Progenitor cell of endocrine pancreas (in vitro differentiated cells): ENCODE data around the gene CTDSP1. TPM values are rescaled to one million over a fixed set of nuclear protein-coding genes. Genes with fewer than 3 reads are reported as not detected.

Experiments
- DNase-seq: peaks from one replicate; pipeline ENCODE4 v3.0.0; 2021; ENCODE audit warnings: low spot score; ENCODE audit not compliant: unreplicated experiment
- H3K27ac Mint-ChIP-seq: 2 replicates; pipeline ENCODE4 v1.8.0; 2021; ENCODE audit warnings: mild to moderate bottlenecking, moderate library complexity, mixed read lengths
- H3K27me3 Mint-ChIP-seq: 2 replicates; pipeline ENCODE4 v1.8.0; 2021; ENCODE audit warnings: mixed read lengths
- H3K36me3 Mint-ChIP-seq: 2 replicates; pipeline ENCODE4 v1.8.0; 2022; ENCODE audit warnings: mixed read lengths; ENCODE audit not compliant: insufficient read depth
- H3K4me1 Mint-ChIP-seq: 2 replicates; pipeline ENCODE4 v1.8.0; 2021; ENCODE audit warnings: low read depth, mixed read lengths
- H3K4me3 Mint-ChIP-seq: 2 replicates; pipeline ENCODE4 v1.8.0; 2021; ENCODE audit warnings: low read depth, mild to moderate bottlenecking, moderate library complexity, mixed read lengths
- H3K9me3 Mint-ChIP-seq: 2 replicates; pipeline ENCODE4 v1.8.0; 2021; ENCODE audit warnings: low read depth, mixed read lengths
- total RNA-seq: library from RNA; stranded (reverse); gene quantifications from 2 replicates; pipeline ENCODE4 v1.2.1, GENCODE V29; 2021
- TF ChIP-seq, protein P1 (sequence below): fragments of 200-600 bp; sonication (generic); IDR thresholded peaks from one replicate; pipeline ENCODE4 v1.5.0; 2021; ENCODE audit warnings: antibody characterized with exemption, mild to moderate bottlenecking; ENCODE audit not compliant: unreplicated experiment

Gene CTDSP1
- total RNA-seq, 1 donor from 2014 or later: 108 TPM

DNA sequence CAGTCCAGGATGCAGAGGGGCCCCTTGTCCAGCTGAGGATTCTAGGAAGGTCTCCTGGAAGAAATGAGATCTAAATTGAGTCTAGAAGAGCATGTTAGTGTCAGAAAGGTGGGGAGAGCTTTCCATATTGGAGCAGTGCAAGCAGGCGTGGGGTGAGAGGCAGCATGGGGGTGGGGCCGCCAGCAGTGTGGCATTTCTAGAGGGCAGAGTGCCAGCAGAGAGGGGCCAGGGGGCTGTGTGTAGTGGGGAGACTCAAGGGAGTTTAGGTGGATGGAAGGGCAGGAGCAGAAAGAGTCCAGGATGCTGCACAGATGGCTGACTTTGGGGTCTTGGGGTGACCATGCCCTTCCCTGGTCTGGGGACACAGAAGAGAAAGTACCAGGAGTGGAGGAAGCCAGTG is 21.4 kb downstream of the CTDSP1 start:
- DNase-seq: no peak
- no peaks in the 10 kb centered on the region for H3K9me3 Mint-ChIP-seq
- H3K36me3 Mint-ChIP-seq: peaks cover 10% of the 10 kb centered on the region
- peak overlapping the region; percentile 77 for H3K27ac Mint-ChIP-seq
- peak overlapping the region; percentile 48 for H3K4me3 Mint-ChIP-seq
- H3K4me1 Mint-ChIP-seq: peaks cover 37% of the 10 kb centered on the region
- no peaks in the 10 kb centered on the region for H3K27me3 Mint-ChIP-seq
- TF ChIP-seq, protein P1, sequence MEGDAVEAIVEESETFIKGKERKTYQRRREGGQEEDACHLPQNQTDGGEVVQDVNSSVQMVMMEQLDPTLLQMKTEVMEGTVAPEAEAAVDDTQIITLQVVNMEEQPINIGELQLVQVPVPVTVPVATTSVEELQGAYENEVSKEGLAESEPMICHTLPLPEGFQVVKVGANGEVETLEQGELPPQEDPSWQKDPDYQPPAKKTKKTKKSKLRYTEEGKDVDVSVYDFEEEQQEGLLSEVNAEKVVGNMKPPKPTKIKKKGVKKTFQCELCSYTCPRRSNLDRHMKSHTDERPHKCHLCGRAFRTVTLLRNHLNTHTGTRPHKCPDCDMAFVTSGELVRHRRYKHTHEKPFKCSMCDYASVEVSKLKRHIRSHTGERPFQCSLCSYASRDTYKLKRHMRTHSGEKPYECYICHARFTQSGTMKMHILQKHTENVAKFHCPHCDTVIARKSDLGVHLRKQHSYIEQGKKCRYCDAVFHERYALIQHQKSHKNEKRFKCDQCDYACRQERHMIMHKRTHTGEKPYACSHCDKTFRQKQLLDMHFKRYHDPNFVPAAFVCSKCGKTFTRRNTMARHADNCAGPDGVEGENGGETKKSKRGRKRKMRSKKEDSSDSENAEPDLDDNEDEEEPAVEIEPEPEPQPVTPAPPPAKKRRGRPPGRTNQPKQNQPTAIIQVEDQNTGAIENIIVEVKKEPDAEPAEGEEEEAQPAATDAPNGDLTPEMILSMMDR: no peak

DNA sequence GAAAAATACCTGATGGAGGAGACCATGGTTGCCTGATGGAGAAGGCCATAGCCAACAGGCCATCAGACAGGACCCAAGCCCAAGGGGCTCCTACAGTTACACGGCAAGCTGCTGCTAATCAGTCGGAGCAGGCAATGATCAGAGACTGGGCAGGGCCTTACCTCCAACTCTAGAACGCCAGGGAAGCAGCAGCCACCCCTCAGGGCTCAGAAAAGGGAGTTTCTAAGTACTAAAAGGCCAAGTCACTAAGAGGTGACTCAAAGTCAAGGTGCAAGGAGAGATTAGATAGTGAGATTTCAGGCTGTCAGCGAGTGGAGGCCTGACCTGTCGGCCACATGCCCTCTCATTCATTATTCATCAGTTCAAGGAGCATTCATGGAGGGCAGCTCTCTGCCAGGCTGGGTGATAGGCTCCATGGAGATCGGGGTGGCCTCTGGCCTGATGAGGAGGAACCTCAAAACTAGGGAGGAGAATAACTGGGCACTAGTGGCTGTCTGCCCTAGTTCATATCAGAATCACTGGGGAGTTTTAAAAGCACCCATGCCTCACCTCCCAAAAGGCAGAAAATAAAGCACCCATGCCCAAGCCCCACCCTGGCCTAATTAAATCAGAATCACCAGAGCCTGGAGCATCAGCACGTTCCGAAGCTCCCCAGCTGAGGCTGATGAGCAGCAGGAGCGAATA is 22.9 kb downstream of the CTDSP1 start:
- Mint-ChIP-seq H3K4me3 (peak overlapping the region; percentile 35), H3K9me3 (no peaks in the 10 kb centered on the region), H3K27ac (peak overlapping the region; percentile 65), H3K4me1 (peaks cover 37% of the 10 kb centered on the region), H3K36me3 (peaks cover 13% of the 10 kb centered on the region), H3K27me3 (no peaks in the 10 kb centered on the region)
- DNase-seq: no peak
- TF ChIP-seq, protein P1: no peak

DNA sequence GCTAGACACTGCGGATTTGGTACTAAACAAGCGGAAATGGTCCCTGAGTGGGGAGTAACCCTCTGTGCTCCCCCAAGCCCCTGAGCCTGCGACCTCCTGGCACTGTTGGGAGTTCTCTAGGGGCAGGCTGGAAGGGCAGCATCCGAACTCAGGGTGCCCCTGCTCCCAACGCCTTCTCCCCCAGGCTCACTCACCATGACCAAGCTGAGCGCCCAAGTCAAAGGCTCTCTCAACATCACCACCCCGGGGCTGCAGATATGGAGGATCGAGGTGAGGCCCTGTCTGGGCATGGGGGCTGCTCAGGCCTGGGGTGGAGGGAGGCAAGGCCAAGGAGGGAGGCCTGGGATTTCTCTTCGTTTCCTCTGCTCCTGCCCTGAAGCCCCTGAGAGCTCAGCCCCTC is 23.9 kb downstream of the CTDSP1 start:
- Mint-ChIP-seq H3K9me3 (no peaks in the 10 kb centered on the region), H3K4me3 (no peak overlapping the region), H3K4me1 (peaks cover 33% of the 10 kb centered on the region), H3K27me3 (no peaks in the 10 kb centered on the region), H3K36me3 (peaks cover 18% of the 10 kb centered on the region), H3K27ac (peak overlapping the region; percentile 10)
- no peak for DNase-seq
- TF ChIP-seq, protein P1: no peak

DNA sequence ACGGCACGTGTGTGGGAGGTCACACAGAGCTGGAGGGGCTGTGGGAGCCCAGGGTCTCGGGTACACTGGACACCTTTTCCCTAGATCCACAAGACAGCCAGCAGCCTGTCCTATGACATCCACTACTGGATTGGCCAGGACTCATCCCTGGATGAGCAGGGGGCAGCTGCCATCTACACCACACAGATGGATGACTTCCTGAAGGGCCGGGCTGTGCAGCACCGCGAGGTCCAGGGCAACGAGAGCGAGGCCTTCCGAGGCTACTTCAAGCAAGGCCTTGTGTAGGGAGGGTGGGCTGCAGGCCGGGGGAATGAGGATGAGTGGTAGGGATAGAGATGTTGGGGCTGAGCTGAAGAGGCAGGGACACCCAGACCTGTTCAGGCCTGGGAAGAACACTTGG is 25.9 kb downstream of the CTDSP1 start:
- Mint-ChIP-seq H3K36me3 (peaks cover 25% of the 10 kb centered on the region), H3K4me1 (peaks cover 21% of the 10 kb centered on the region), H3K4me3 (no peak overlapping the region), H3K27ac (peak overlapping the region; percentile 57), H3K27me3 (no peaks in the 10 kb centered on the region), H3K9me3 (no peaks in the 10 kb centered on the region)
- DNase-seq: no peak
- TF ChIP-seq, protein P1: no peak

DNA sequence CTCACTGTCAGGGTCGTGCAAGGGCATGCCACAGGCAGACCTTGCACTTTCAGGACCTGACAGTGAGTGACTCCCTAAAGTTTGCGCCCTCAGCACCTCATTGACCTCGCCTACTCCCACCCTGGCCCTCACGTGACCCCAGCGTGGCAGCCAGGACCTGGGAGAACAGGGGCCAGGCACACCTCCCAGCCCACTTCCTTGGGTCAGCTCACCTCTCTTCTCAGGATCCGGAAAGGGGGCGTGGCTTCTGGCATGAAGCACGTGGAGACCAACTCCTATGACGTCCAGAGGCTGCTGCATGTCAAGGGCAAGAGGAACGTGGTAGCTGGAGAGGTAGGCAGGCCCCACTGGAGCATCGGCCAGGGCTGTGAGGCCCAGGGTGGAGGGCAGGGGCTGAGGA is 28.1 kb downstream of the CTDSP1 start:
- no peak overlapping the region for H3K4me3 Mint-ChIP-seq
- DNase-seq: no peak
- peaks cover 32% of the 10 kb centered on the region for H3K36me3 Mint-ChIP-seq
- no peak overlapping the region for H3K27ac Mint-ChIP-seq
- no peaks in the 10 kb centered on the region for H3K9me3 Mint-ChIP-seq
- H3K4me1 Mint-ChIP-seq: peaks cover 4% of the 10 kb centered on the region
- no peaks in the 10 kb centered on the region for H3K27me3 Mint-ChIP-seq
- TF ChIP-seq, protein P1: no peak
